ENCODE data around the gene NUTM2B.
"Not testable (repeated sequence)": the region's sequence is repeated elsewhere in the genome, so short reads cannot be mapped to it uniquely, and the experiment has no call there.

The NUTM2B gene, protein sequence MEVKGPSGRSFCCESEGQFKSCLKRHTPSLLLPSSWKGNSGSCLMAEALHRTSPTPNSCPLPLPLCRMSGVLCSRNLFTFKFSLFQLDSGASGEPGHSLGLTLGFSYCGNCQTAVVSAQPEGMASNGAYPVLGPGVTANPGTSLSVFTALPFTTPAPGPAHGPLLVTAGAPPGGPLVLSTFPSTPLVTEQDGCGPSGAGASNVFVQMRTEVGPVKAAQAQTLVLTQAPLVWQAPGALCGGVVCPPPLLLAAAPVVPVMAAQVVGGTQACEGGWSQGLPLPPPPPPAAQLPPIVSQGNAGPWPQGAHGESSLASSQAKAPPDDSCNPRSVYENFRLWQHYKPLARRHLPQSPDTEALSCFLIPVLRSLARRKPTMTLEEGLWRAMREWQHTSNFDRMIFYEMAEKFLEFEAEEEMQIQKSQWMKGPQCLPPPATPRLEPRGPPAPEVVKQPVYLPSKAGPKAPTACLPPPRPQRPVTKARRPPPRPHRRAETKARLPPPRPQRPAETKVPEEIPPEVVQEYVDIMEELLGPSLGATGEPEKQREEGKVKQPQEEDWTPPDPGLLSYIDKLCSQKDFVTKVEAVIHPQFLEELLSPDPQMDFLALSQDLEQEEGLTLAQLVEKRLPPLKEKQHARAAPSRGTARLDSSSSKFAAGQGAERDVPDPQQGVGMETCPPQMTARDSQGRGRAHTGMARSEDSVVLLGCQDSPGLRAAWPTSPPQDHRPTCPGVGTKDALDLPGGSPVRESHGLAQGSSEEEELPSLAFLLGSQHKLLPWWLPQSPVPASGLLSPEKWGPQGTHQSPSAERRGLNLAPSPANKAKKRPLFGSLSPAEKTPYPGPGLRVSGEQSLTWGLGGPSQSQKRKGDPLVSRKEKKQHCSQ

DNA sequence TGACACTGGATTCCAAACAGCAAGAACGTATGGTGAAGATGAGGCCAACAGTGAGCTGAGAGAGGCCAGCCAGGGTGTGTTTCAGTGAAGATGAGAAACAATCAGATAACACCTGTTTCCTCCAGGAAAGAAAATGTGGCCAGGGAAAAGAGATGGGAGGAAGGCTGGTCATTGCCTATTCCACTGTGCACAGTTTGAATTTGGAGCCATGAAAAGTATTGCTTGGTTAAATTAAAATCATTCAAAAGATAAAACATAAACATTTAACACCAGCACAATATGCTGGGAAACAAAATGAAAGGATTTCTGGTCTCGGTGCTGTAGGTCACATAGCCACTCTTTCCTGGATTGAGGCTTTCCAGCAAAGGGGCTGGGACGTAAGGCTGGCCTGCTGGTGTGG, at the start of gene NUTM2B:
NUTM2B (plus strand) TSS at position 301 of the 400 bp plus-strand sequence. CDS start 383 bp downstream, outside the sequence.
- DNase-seq = not testable (repeated sequence)

DNA sequence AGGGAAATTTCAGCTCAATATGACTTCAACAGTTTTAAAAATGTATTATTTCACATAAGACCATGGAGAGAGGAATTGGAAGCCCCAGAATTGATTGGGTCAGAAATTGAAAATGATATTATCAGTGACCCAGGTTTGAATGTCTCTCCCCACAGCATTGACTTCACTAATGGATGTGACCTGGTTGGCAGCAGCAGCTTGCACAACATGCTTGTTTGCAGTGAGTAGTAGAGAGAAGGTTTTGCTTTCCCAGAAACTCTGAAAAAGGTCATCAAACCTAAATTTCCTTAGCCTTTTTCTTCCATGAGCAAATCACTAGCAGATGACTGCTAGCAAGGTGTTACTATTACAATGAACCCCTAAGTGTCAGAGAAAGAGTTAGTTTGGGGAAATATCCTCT, 39.7 kb upstream of the NUTM2B start:
- not testable (repeated sequence) for DNase-seq

DNA sequence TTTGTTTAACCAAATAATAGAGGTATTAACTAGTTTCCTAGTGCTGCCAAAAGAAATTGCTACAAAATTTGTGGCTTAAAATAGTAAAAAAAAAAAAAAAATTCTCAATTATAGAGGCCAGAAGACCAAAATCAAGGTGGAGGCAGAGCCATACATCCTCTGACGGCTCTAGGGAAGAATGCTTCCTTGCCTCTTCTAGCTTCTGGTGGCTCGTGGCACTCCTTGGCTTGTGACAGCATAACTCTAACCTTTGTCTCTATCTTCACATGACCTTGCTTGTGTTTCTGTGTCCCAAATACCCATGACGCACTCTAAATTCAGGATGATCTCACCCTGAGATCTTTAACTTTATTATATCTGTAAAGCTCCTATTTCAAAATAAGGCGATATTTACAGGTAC, 38.3 kb upstream of the NUTM2B start:
- not testable (repeated sequence) for DNase-seq

DNA sequence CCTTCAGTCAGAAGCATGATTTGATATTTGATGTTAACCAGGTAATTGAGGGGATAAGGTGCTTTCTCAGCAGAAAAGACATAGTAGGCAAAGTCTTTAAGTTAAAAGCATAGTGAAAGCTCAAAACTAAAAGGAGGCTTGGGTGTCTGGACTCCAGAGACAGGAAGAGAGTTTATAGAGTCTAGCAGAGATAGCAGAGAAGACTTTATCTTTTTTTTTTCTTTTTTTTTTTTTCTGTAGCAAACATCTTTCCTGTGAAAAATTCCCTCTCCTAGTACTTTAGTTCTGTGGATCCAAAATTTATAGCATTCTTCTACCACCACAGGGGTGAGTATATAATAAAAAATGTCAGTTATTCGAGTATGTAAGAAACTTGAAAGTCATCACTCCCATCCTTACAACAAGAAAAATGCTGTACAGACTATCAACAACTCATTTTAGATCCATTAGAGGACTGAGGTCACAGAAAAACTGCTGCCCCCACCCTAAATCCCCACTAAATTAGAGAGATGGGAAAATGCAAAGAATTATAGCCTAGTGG, 33.7 kb upstream of the NUTM2B start:
- not testable (repeated sequence) for DNase-seq

DNA sequence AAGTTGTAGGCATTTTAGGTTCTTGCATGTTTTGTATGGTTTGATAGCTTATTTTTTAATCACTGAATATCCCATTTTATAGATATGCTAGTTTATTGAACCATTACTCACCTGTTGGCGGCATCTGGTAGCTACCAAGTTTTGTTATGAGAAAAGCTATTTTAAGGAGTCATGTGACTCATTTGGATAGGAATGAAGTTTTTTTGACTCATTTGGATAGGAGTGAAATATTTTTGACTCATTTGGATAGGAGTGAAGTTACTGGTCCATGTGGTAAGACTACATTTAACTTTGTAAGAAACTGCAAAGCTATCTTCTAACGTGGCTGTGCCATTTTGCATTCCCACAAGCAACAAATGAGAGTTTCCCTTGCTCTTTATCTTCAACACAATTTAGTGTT, 28.1 kb upstream of the NUTM2B start:
- not testable (repeated sequence) for DNase-seq

DNA sequence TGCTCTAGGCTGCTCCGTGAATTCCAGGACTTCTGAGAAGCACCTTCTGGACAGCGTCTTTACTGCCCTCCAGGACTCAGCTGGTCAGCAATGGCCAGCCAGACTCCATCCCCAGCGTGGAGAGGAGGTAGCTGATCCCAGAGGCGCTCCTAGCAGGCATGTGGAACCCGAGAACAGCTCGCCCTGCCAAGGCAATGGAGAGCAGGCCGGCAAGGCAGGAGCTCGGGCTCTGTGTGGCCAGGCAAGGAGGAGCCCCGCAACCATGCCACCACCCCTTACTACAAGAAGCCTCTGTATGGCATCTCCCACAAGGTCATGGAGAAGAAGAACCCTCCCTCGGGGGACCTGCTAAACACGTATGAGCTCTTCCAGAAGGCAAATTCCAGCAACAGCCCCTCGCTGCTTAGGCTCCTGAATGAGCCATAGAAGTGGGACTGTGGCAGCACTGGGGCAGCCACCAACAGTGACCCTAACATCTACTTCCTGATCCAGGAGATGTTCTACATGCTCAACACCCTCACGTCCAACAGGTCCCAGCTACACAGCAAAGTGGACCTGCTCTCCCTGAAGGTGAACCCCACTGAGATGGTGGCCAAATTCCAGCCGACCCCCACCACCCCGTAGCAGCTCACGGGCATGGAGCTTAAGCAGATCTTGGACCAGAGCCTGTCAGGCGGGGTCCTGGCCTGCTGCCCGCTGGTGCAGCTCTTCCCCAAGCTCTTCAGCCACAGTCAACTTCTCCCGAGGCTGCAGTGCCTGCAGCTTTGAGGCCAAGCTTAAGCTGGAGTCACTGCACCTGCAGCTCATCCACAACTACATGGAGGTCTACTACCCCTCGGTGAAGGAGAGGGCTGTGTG, 19.8 kb upstream of the NUTM2B start:
- not testable (repeated sequence) for DNase-seq

DNA sequence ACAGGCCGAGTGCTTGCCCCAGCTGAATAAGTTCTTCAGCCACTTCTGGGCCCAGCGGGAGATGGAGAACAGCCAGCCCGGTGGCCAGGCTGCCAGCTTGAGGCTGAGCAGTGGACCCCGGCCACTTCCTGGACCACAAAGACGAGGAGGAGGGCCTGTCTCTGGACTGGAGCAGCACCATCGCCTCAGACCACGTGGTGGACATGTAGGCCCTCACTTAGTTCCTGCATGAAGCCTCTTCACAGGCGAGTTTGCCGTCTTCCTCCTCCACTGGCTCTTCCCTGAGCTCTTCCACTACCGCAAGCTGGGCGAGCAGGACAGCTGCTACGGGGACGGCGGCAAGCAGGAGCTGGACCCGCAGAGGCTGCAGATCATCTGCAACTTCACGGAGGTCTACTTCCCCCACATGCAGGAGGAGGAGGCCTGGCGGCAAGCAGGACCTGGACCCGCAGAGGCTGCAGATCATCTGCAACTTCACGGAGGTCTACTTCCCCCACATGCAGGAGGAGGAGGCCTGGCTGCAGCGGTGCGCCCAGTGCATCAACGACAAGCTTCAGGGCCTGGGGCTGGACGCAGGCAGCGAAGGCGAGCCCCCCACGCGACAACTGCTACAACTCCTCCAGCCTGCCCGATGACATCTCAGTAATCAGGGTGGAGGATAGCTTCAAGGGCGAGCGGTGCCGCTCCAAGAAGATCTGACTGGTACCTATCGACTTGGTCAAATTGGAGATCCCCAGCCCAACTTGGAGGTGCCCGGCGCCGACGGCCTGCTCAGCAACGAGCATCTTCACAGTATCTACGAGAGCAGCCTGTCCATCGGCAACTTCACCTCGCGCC, 18.9 kb upstream of the NUTM2B start:
- not testable (repeated sequence) for DNase-seq

DNA sequence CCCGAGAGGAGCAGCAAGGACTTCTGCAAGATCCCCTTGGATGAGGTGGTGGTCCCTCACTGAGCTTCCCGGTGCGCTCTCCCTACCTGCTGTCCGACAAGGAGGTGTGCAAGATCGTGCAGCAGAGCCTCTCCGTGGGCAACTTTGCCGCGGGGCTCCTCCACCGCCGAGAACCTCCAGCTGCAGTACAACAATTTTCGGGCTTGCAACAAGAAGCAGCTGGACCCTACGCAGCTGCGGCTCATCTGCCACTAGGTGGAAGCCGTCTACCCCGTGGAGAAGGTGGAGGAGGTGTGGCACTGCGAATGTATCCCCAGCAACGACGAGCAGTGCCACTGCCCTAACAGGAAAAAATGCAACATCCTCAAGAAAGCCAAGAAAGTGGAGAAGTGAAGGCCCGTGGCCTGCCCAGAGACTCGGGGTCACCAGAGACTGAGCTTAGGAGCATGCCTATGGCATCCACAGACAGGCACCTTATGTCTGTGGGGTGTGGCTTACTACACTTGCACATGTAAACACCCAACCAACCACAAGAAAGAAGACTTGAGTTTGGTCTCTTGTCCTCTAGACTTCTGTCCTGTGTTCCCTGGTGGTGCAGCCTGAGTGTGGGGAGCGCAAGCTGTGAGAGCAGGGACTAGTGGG, 17.9 kb upstream of the NUTM2B start:
- DNase-seq = peak; percentile 55

DNA sequence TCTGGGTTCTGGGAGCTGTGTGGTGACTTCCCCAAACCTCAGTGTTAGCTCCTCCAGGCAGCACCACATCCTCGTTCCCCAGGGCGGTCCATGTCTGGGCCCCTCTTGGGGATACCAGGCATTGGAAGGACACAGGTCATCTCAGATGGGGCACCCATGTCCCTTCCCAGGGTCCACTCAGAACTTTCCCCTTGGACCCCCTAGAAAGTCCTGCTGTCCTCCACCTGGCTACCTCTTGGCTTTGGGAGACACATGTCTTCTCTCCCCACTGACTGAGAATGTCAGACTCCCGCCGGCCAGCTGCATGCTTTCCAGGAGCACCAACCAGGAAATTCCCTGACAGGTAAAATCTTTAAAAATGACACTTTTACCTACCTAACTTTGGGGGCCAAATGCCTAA, 16.4 kb upstream of the NUTM2B start:
- not testable (repeated sequence) for DNase-seq

DNA sequence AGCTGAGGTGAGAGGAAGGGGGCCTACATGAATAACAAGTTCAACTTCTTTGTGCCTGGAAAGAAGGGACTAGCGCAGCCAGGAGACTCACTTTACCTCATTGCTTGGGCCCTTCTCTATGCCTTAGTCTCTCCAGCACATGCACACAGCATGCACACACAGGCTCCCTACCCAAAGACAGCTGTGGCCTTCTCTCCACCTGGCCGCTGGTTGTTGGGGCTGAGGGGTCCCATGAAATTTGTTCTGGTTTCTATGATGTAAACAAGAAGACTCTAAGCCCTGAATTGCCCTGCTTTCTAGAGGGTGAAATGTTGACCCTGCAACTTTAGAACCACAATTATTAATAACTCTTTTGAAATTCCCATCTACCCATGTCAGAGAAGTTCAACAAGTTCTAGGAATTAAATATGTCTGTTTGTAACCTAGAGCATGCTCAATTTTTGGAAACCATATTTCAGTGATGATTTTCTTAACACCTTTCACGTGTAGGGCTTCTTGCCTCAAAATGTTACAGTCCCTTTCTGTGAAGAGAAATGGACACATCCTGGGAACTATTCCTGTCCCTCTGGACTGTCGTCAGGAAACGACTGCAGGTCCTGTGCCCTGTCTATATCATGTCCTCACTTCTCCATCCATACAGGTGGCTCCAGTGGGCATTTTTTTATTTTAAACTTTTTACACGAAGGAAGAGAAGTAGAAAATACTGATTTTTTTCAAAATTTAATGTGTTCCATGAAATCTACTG, 15.4 kb upstream of the NUTM2B start:
- DNase-seq = not testable (repeated sequence)

DNA sequence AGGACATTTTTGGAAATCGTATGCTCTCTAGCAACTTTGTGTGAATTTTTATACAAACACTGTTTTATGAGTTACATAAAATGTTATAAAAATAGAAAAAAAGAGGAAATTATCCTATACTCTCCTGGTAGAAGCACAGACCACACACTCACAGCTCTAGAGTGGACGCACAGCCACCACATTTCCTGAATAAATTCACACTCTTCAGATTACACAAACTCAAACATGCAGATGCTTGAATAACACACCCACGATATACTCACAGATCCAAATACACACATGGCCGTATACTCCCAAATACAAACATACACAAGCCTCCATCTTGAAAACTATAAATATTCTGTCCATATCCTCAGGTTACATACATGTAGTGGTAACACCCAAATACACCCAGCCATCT, 14.2 kb upstream of the NUTM2B start:
- not testable (repeated sequence) for DNase-seq

DNA sequence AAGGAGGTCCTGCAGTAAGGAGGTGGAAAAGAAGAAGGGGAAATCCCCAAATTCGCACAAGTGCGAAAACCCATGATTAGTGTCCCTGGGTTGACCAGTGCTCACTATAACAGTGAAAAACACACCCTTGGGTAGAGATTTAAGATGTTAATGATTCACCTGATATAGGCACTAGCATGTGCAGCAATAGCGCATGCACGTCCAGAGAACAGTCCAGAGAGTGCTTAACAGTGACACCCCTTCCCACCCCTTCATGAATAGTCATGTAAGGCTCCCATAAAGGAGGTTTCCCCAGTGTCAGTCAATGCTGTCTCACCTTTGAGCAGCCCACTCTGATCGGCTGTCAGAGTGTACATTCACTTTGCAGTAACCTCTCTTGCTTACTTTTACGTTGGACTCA, 6.4 kb upstream of the NUTM2B start:
- not testable (repeated sequence) for DNase-seq

DNA sequence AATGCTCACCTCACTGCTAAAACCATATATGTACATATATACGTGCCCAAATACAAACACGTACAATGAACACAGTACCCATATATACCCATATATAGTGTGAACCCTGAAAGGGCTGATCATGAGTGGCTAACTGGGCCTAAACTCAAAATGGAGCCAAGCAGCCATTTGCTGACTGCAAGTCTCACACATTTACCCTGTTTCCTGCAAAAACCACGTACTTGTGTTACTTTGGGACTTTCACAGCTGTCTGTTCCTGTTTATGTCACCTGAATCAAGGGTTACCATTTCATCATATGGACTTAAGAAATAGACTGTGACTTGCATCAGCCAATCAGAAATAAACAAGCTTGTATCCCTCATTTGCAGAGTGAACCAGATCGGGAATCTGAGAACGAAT, 5.9 kb upstream of the NUTM2B start:
- not testable (repeated sequence) for DNase-seq

DNA sequence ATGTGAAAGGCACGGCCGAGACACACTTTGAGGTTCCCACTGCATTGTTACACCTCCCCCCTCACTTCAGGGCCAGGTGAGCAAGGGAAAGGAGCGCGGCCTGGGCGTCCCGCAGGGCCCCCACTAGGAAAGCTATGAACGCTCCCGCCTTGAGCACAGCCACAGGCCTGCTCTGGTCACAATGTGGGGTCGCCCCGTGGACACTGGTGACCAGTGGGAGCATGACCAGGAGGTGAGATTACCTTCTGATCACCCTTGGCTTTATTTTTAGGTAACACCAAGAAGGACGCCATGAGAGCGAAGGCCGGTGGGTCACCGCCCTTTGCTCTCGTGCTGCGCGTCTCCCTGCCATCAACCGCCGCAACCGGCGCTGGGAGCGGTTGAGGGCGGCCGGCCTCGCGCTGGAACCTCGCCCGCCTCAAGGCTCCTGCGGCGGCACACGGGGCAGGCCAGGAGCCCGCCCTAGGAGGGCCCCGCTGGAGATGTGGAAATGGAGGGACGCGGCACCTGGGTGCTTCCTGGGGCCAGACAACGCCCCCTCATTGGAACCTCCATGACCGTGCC, 2.6 kb upstream of the NUTM2B start:
- DNase-seq = not testable (repeated sequence)

DNA sequence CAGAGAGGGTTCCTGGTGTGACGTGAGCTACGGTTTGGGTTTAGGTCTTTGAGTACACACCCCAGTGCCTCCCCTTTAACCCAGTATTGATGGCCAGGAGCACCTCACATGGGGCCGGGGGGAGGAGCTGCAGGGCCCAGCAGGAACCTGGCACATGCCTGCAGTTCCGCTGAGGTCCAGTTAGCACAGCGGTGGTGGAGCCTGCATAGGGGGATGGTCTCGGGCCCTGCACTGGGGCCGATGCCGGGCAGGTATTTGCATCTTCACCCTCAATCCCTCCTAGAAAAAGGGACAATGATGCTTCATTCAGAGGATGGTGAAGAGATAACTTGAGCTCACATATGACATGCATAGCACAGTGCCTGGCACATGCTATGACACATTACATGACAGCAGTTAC, 4.0 kb downstream of the NUTM2B start:
- not testable (repeated sequence) for DNase-seq

DNA sequence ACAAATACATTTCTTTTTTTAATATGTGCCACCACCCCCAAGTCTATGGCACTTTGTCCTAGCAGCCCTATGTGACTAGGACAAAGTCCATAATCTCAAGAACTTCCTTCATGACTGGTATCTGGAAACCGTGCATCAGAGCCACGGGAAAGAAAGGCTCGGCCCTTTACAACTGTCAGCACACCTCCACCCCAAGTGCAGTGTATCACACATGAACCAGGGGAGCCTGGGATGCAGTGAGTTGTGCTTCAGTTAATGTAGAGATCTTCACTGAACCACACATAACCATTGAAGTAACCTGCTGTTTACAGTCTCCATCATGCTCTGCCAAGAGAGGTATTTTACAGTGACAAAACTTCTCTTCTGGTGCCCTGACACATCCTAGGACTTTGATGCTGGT, 11.9 kb downstream of the NUTM2B start:
- DNase-seq = not testable (repeated sequence)

DNA sequence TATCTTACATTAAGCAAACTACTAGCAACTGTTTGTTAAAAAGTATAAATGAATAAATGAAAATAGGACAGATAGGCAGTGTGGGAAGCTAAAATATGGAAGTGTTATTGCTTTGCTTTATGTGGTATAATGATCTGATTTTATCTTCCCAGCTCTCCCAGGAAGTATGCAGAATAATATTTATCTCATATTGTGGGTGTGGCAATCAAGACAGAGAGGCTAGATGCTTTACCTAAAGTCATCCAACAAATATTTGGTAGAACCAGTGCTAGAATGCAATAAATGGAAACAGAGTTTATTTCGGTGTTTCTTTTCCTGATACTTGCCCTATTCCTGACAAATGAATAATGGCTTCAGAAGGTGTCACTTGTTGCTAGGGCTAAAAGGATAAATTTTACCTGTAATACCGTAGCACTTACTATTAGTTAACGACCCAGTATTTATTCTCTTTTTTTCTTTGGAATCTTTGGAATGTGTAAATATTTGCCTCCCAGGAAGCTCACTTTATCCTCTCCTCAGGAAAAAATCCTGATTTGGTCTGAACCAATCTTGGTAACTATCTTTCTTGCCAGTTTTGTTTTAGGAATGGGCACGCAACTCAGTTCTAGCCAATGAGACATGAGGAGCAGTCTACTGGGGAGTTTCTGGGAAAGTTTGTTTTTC, 14.0 kb downstream of the NUTM2B start:
- not testable (repeated sequence) for DNase-seq

DNA sequence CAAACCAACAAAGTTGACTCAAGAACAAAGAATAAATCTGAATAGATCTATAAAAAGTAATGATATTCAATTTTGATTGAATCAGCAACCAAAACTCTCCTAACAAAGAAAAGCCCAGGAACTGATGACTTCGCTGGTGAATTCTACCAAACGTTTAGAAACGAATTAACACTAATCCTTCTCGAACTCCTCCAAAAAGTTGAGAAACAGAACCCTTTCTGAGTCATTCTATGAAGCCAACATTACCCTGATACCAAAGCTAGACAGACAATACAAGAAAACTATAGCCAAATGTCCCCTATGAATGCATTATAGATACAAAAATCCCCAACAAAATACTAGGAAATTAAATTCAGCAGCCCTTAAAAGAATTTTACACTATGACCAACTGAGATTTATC, 17.0 kb downstream of the NUTM2B start:
- not testable (repeated sequence) for DNase-seq

DNA sequence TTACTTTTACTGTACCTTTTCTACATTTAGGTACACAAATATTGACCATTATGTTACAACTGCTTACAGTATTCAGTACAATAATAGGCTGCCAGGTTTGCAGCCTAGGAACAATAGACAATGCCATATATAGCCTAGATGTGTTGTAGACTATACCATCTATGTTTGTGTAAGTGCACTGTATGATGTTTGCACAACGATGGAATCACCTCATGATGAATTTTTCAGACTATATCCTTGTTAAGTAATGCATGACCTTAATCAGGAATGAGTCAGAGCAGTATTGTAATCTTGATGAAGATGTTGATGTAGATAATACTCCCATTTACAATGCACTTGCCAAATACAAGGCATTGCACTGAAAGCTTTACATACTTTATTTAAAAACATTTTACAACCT, 23.6 kb downstream of the NUTM2B start:
- DNase-seq = not testable (repeated sequence)
